Chondrocyte (in vitro differentiated cells): Measurements from ENCODE around the gene NLRP1. TPM values are rescaled to one million over a fixed set of nuclear protein-coding genes. Genes with fewer than 3 reads are reported as not detected.
A peak's percentile ranks its signal among the peaks of the same experiment; 100 is the strongest.

Source experiments
- DNase-seq: peaks from one replicate; pipeline ENCODE4 v3.0.0; 2021; ENCODE audit warnings: mixed read lengths, low spot score
- H3K27ac Mint-ChIP-seq: one replicate; pipeline ENCODE4 v1.8.0; 2021; ENCODE audit warnings: mild to moderate bottlenecking, moderate library complexity, mixed read lengths; ENCODE audit not compliant: unreplicated experiment
- H3K27me3 Mint-ChIP-seq: 2 replicates; pipeline ENCODE4 v1.8.0; 2021; ENCODE audit warnings: low read depth, mixed read lengths
- H3K36me3 Mint-ChIP-seq: 2 replicates; pipeline ENCODE4 v1.8.0; 2021; ENCODE audit warnings: low read depth, mixed read lengths
- H3K4me1 Mint-ChIP-seq: 2 replicates; pipeline ENCODE4 v1.8.0; 2021; ENCODE audit warnings: low read depth, mild to moderate bottlenecking, mixed read lengths
- H3K4me3 Mint-ChIP-seq: one replicate; pipeline ENCODE4 v1.8.0; 2021; ENCODE audit warnings: mild to moderate bottlenecking, moderate library complexity, mixed read lengths; ENCODE audit not compliant: unreplicated experiment
- H3K9me3 Mint-ChIP-seq: 2 replicates; pipeline ENCODE4 v1.8.0; 2021; ENCODE audit warnings: low read depth, mixed read lengths
- total RNA-seq: library from RNA; stranded (reverse); gene quantifications from 3 replicates; pipeline ENCODE4 v1.2.1, GENCODE V29; 2021
- TF ChIP-seq, protein P1 (sequence below): fragments of 200-600 bp; sonication (generic); IDR thresholded peaks from 2 replicates; pipeline ENCODE4 v1.5.0; 2021; ENCODE audit warnings: antibody characterized with exemption, mild to moderate bottlenecking, moderate library complexity

Gene NLRP1
- total RNA-seq, 1 donor from 2014 or later = 24.8 TPM

DNA sequence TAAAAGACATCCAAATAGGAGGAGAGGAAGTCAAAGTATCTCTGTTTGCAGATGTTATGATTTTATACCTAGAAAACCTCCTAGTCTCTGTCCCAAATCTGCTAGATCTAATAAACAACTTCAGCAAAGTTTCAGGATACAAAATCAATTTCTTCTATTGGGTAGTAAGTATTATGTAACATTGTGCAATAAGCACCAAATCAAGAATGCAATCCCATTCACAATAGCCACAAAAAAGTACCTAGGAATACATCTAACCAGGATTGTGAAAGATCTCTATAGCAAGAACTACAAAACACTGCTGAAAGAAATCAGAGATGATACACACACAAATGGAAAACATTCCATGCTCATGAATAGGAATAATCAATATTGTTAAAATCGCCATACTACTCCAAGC lies 13.0 kb downstream of the NLRP1 start:
- peaks cover 5% of the 10 kb centered on the region for H3K27me3 Mint-ChIP-seq
- no peaks in the 10 kb centered on the region for H3K4me1 Mint-ChIP-seq
- no peak overlapping the region for H3K4me3 Mint-ChIP-seq
- no peak for DNase-seq
- peaks cover 5% of the 10 kb centered on the region for H3K36me3 Mint-ChIP-seq
- H3K9me3 Mint-ChIP-seq = peaks cover 16% of the 10 kb centered on the region
- H3K27ac Mint-ChIP-seq = no peak overlapping the region
- TF ChIP-seq, protein P1, sequence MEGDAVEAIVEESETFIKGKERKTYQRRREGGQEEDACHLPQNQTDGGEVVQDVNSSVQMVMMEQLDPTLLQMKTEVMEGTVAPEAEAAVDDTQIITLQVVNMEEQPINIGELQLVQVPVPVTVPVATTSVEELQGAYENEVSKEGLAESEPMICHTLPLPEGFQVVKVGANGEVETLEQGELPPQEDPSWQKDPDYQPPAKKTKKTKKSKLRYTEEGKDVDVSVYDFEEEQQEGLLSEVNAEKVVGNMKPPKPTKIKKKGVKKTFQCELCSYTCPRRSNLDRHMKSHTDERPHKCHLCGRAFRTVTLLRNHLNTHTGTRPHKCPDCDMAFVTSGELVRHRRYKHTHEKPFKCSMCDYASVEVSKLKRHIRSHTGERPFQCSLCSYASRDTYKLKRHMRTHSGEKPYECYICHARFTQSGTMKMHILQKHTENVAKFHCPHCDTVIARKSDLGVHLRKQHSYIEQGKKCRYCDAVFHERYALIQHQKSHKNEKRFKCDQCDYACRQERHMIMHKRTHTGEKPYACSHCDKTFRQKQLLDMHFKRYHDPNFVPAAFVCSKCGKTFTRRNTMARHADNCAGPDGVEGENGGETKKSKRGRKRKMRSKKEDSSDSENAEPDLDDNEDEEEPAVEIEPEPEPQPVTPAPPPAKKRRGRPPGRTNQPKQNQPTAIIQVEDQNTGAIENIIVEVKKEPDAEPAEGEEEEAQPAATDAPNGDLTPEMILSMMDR = no peak

DNA sequence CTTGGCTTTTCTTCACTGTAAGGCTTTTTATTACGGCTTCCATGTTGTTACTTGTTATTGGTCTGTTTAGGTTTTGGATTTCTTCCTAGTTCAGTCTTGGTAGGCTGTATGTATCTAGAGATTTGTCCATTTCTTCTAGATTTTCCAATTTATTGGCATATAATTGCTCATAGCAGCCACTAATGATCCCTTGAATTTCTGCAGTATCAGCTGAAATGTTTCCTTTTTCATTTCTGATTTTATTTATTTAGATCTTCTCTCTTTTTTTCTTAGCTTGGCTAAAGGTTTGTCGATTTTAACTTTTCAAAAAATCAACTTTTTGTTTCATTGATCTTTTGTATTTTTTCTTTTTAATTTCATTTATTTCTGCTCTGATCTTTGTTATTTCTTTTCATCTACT lies 18.5 kb downstream of the NLRP1 start:
- Mint-ChIP-seq H3K27me3 (peaks cover 5% of the 10 kb centered on the region), H3K9me3 (peaks cover 8% of the 10 kb centered on the region)

DNA sequence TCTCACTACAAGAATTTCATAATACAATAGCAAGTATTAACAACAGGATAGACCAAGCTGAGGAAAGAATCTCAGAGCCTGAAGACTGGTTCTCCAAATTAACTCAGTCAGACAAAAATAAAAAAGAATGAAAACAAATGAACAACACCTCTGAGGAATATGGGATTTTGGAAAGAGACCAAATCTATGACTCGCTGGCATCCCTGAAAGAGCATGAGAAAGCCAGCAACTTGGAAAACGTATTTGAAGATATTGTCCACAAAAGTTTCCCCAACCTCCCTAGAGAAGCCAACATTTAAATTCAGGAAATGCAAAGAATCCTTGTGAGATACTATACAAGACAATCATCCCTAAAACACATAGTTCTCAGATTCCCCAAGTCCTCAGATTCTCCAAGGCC lies 20.9 kb downstream of the NLRP1 start:
- no peak for DNase-seq
- Mint-ChIP-seq H3K4me1 (peaks cover 10% of the 10 kb centered on the region), H3K4me3 (no peak overlapping the region), H3K9me3 (peaks cover 8% of the 10 kb centered on the region), H3K27me3 (peaks cover 3% of the 10 kb centered on the region), H3K27ac (peak overlapping the region; percentile 39), H3K36me3 (peaks cover 3% of the 10 kb centered on the region)
- TF ChIP-seq, protein P1 = no peak

More for the DNA sequence above, 18.5 kb downstream of the NLRP1 start:
- no peak overlapping the region for H3K27ac Mint-ChIP-seq
- H3K4me1 Mint-ChIP-seq = peaks cover 10% of the 10 kb centered on the region
- TF ChIP-seq, protein P1 = no peak
- H3K4me3 Mint-ChIP-seq = no peak overlapping the region
- DNase-seq = no peak
- H3K36me3 Mint-ChIP-seq = peaks cover 5% of the 10 kb centered on the region

DNA sequence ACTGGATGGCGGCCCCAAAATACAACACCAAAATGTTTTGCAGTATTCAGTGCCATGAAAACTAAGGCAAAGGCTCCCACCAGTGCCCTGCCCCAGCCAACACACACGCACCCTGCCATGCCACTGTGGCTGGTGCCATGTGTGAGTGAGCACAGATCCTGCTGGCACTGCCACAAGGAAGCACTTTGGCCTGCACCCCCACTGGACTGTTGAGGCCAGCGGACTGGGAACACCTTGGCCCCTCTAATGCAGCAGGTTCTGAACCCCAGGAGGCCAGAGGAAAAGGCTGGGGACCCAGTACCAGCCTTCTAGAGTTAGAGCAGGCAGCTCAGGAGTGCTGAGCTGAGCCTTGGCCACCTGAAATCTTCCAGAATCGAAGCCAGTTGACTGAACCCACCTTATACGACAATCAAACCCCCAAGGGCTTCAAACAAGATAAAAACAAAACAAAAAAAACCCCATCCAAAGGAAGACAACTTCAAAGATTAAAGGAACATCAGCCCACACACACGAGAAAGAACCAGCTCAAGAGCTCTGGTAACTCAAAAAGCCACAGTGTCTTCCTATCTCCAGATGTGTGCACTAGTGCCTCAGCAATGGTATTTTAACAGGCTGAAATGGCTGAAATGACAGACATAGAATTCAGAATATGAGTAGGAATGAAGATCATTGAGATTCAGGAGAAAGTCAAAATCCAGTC lies 21.5 kb downstream of the NLRP1 start:
- H3K27ac Mint-ChIP-seq = no peak overlapping the region
- H3K9me3 Mint-ChIP-seq = peaks cover 8% of the 10 kb centered on the region
- peaks cover 2% of the 10 kb centered on the region for H3K36me3 Mint-ChIP-seq
- peaks cover 11% of the 10 kb centered on the region for H3K4me1 Mint-ChIP-seq
- TF ChIP-seq, protein P1 = no peak
- no peak for DNase-seq
- H3K4me3 Mint-ChIP-seq = no peak overlapping the region
- H3K27me3 Mint-ChIP-seq = peaks cover 3% of the 10 kb centered on the region

DNA sequence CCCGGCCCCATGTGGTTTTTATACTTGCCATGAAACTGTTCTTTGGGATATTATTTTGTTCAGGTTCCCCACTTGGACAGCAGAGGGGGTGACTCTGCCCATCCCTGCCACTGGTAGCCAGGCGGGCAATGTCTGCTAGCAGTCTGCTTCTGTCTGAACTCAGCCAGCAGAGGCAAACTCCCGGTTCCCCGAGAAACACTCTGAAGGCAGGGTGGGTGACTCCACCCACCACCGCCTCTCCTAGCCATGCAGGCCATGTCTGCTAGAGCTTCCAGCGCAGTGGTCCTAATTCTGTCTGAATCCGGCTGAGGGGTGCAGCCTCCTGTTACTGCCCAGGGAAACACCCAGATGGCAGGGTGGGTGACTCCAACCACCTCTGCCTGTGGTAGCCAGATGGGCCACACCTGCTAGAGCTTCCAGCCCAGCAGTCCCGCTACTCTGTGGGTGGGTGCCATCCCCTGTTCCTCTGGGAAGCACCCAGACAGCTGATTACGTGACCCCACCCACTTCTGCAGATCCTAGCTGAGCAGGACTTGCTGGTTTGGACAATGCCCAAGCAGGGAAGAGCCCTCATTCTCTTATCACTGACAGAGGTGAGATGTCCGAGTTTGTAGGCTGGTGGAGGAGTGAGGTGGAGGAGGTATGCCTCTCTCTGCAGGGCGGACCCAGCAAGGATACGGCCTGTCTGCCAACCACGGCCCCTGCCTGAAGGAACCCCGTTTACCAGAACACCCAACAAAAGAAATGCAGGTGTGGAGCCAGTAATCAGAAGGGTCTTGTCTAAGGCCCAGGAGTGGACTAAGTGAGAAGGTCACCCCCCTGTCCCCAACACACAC lies 22.4 kb downstream of the NLRP1 start:
- Mint-ChIP-seq H3K4me3 (no peak overlapping the region), H3K36me3 (no peaks in the 10 kb centered on the region), H3K4me1 (peaks cover 17% of the 10 kb centered on the region), H3K27me3 (peaks cover 3% of the 10 kb centered on the region), H3K27ac (no peak overlapping the region), H3K9me3 (peaks cover 8% of the 10 kb centered on the region)
- TF ChIP-seq, protein P1 = no peak
- DNase-seq = no peak
